Activated CD8-positive, alpha-beta T cell treated with anti-CD3 and anti-CD28 coated beads for 36 hours (primary cell): ENCODE measurements around the gene SYT7. TPM values are rescaled to one million over a fixed set of nuclear protein-coding genes. Genes with fewer than 3 reads are reported as not detected.

ENCODE experiments used
- ATAC-seq: fragments of 200-7000 bp; cut with Tn5 transposase; one replicate; pipeline ENCODE4 v1.10.0; 2021; ENCODE audit warnings: mild to moderate bottlenecking, moderate library complexity
- CTCF ChIA-PET: fragments of 350-600 bp; sonication (Branson Sonifier 250); formaldehyde crosslinking; loops from one replicate; lab custom pipeline; 2021; ENCODE audit warnings: antibody characterized with exemption; lab: Charles Lee
- POLR2A ChIA-PET: fragments of 350-600 bp; sonication (Branson Sonifier 250); formaldehyde crosslinking; loops from one replicate; lab custom pipeline; 2021; ENCODE audit warnings: antibody characterized with exemption; lab: Charles Lee
- DNase-seq: peaks from one replicate; pipeline ENCODE4 v3.0.0-alpha.2; 2020
- H3K27ac Mint-ChIP-seq: one replicate; pipeline ENCODE4 v1.8.0; 2021; ENCODE audit warnings: mild to moderate bottlenecking, mixed read lengths
- H3K27me3 Mint-ChIP-seq: one replicate; pipeline ENCODE4 v1.8.0; 2021; ENCODE audit warnings: mixed read lengths
- H3K36me3 Mint-ChIP-seq: one replicate; pipeline ENCODE4 v1.8.0; 2021; ENCODE audit warnings: low read depth, mixed read lengths
- H3K4me1 Mint-ChIP-seq: one replicate; pipeline ENCODE4 v1.8.0; 2021; ENCODE audit warnings: low read depth, mixed read lengths
- H3K4me3 Mint-ChIP-seq: one replicate; pipeline ENCODE4 v1.8.0; 2021; ENCODE audit warnings: mild to moderate bottlenecking, moderate library complexity, mixed read lengths
- H3K9me3 Mint-ChIP-seq: one replicate; pipeline ENCODE4 v1.8.0; 2021; ENCODE audit warnings: mixed read lengths
- CTCF ChIP-seq: fragments of 200-600 bp; IDR thresholded peaks from one replicate; pipeline ENCODE4 v1.8.0; 2022; ENCODE audit warnings: antibody characterized with exemption, mild to moderate bottlenecking
- intact Hi-C: fragments of 100-400 bp; cut with micrococcal nuclease; formaldehyde crosslinking; loops from one replicate; pipeline ENCODE4 v1.10.0; 2022
- total RNA-seq, 2 experiments: library from RNA; stranded (reverse); gene quantifications; one replicate each; pipeline ENCODE4 v1.2.3, GENCODE V29; 2021

SYT7 gene
- total RNA-seq, 2 experiments from 2014 or later, result not detected

GRCh38 chr11:61541598-61541997 lies 39.3 kb downstream of the SYT7 start:
- intact Hi-C loops, result no loop called here
- Mint-ChIP-seq H3K9me3 (no peaks in the 10 kb centered on the region), H3K4me3 (no peak overlapping the region), H3K27me3 (peaks cover 19% of the 10 kb centered on the region), H3K4me1 (no peaks in the 10 kb centered on the region), H3K36me3 (no peaks in the 10 kb centered on the region), H3K27ac (no peak overlapping the region)
- DNase-seq, result no peak
- ChIA-PET POLR2A (no interaction called here), CTCF (interaction anchor here (0.9 to 2.1 kb wide), 4 partner anchors 10 to 26 kb away, joined by 3 to 5 read pairs (median 4); no protein-coding TSS in a partner anchor)
- no peak for ATAC-seq
- no peak for TF ChIP-seq CTCF

GRCh38 chr11:61540528-61540927 lies 40.3 kb downstream of the SYT7 start:
- no peaks in the 10 kb centered on the region for H3K36me3 Mint-ChIP-seq
- ChIA-PET POLR2A (no interaction called here), CTCF (interaction anchor here (1.8 kb wide), 1 partner anchor 23 kb away, joined by 6 read pairs; no protein-coding TSS in a partner anchor)
- intact Hi-C loops, result no loop called here
- ATAC-seq (no peak), DNase-seq (no peak)
- TF ChIP-seq CTCF, result no peak
- H3K27me3 Mint-ChIP-seq, result peaks cover 15% of the 10 kb centered on the region
- no peaks in the 10 kb centered on the region for H3K4me1 Mint-ChIP-seq
- no peaks in the 10 kb centered on the region for H3K9me3 Mint-ChIP-seq
- no peak overlapping the region for H3K4me3 Mint-ChIP-seq
- no peak overlapping the region for H3K27ac Mint-ChIP-seq

- Mint-ChIP-seq H3K36me3 (no peaks in the 10 kb centered on the region), H3K4me1 (no peaks in the 10 kb centered on the region), H3K27ac (no peak overlapping the region), H3K27me3 (peaks cover 11% of the 10 kb centered on the region), H3K4me3 (no peak overlapping the region), H3K9me3 (no peaks in the 10 kb centered on the region)
- ATAC-seq (no peak), DNase-seq (no peak)
- CTCF ChIA-PET, result interaction anchor here (0.9 to 1.8 kb wide), 2 partner anchors 22 to 98 kb away, joined by 3 to 6 read pairs; no protein-coding TSS in a partner anchor
- no peak for TF ChIP-seq CTCF
- POLR2A ChIA-PET, result no interaction called here
- intact Hi-C loops, result loop anchor here (10.0 kb wide), 1 partner anchor 95 kb away; no protein-coding TSS in a partner anchor
Observed at GRCh38 chr11:61539831-61540357, 41.0 kb downstream of the SYT7 start.

- Mint-ChIP-seq H3K4me3 (no peak overlapping the region), H3K36me3 (no peaks in the 10 kb centered on the region), H3K27ac (no peak overlapping the region), H3K4me1 (no peaks in the 10 kb centered on the region), H3K27me3 (peaks cover 15% of the 10 kb centered on the region), H3K9me3 (no peaks in the 10 kb centered on the region)
- ChIA-PET CTCF (interaction anchor here (0.9 to 1.8 kb wide), 2 partner anchors 22 to 99 kb away, joined by 3 to 6 read pairs; no protein-coding TSS in a partner anchor), POLR2A (no interaction called here)
- intact Hi-C loops, result loop anchor here (10.0 kb wide), 1 partner anchor 96 kb away; no protein-coding TSS in a partner anchor
- ATAC-seq (no peak), DNase-seq (no peak)
- TF ChIP-seq CTCF, result no peak
Observed at GRCh38 chr11:61539006-61539405, 41.9 kb downstream of the SYT7 start.

GRCh38 chr11:61538636-61538961 lies 42.3 kb downstream of the SYT7 start:
- no peak overlapping the region for H3K27ac Mint-ChIP-seq
- ChIA-PET POLR2A (no interaction called here), CTCF (no interaction called here)
- intact Hi-C loops, result loop anchor here (10.0 kb wide), 1 partner anchor 96 kb away; no protein-coding TSS in a partner anchor
- H3K36me3 Mint-ChIP-seq, result no peaks in the 10 kb centered on the region
- H3K9me3 Mint-ChIP-seq, result no peaks in the 10 kb centered on the region
- TF ChIP-seq CTCF, result no peak
- no peaks in the 10 kb centered on the region for H3K4me1 Mint-ChIP-seq
- H3K27me3 Mint-ChIP-seq, result peaks cover 18% of the 10 kb centered on the region
- DNase-seq (no peak), ATAC-seq (no peak)
- no peak overlapping the region for H3K4me3 Mint-ChIP-seq
